ENCODE results near the gene SERTAD4.

Gene SERTAD4

DNA sequence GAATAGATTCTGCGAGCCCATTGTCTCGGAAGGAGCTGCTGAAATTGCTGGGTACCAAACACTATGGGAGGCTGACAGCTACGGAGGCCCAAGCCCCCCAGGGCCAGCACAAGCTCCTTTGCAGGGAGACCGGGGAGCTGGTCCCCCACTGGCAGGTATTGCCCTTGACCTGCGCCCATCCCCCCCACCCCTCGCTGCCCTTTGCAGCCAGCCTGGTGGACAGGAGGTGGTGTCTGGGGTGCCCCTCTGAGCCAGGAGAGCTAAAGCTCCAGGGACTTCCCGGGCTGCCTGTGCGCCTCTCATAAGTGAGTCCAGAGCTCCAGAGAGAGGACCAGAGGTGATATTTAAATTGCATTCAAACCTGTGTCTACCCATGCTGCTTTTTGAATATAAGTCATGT is 5.4 kb downstream of the SERTAD4 start:
- no peaks in the 10 kb centered on the region for H3K36me3 ChIP-seq (ENCODE audit: insufficient read depth, low read length)
- H3K4me1 ChIP-seq (ENCODE audit: insufficient read depth, low read length) = peaks cover 20% of the 10 kb centered on the region
- no peak overlapping the region for H3K9ac ChIP-seq (ENCODE audit: low read depth, low read length)
- no peaks in the 10 kb centered on the region for H3K9me3 ChIP-seq (ENCODE audit: control insufficient read depth, insufficient read depth, low read length)

DNA sequence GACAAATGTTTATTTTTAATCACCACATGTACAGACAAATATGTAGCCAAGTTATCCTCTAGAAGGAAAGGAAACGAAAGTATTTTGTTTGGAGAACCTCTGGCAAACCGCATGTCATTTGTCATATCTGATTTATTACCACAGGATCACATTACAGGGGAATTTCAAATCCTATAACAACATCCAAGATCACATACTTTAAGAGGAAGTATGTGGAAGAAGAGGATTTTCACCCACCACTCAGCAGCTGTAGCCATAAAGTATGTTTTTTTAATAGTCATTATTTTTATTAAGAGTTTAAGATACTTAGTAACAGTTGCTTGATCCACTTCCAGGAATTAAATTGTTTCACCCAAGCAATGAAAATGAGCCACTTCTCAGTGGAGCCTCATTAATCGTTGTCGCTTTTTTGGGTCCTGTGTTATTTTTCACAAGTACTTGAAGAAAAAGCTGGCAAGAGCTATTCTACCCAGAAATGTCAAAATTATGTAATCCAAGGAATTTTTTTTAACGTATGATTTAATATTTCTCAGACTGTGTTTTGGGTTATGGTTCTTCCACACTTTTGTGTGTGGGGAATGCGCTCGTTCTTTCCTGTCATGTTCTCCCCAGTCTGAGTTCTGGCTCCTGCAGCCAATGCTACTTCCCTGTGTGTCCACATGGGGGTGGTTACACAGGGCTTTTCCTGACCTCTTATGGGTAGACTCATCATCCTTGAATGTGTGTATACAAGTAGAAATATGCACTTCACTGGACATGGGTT is 6.9 kb downstream of the SERTAD4 start:
- Histone ChIP-seq H3K4me1 (ENCODE audit: insufficient read depth, low read length) (peaks cover 20% of the 10 kb centered on the region), H3K9me3 (ENCODE audit: control insufficient read depth, insufficient read depth, low read length) (no peaks in the 10 kb centered on the region), H3K9ac (ENCODE audit: low read depth, low read length) (no peak overlapping the region), H3K36me3 (ENCODE audit: insufficient read depth, low read length) (no peaks in the 10 kb centered on the region)

DNA sequence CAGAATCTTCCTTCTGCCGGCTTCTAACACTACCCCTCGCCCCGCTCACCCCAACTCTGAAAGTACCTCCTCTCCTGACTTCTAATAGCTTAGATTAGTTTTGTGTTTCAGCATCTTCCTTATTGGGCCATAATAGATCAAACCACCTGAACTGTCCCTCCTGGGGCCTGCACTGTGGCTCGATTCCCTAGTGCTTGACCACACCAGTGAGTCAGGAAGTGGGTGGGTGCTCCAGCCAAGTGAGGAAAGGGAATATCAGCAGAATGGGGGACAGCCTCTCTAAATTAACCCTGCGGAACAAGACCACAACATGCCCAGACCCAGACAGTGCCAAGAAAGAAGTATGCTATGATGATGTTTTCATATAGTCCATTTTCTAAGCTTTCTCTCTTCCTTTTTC is 8.5 kb downstream of the SERTAD4 start:
- peaks cover 19% of the 10 kb centered on the region; the same call in 1 of the 2 replicates for H3K4me1 ChIP-seq (ENCODE audit: insufficient read depth, low read length)
- no peak overlapping the region for H3K9ac ChIP-seq (ENCODE audit: low read depth, low read length)
- H3K36me3 ChIP-seq (ENCODE audit: insufficient read depth, low read length) = no peaks in the 10 kb centered on the region
- no peaks in the 10 kb centered on the region for H3K9me3 ChIP-seq (ENCODE audit: control insufficient read depth, insufficient read depth, low read length)

DNA sequence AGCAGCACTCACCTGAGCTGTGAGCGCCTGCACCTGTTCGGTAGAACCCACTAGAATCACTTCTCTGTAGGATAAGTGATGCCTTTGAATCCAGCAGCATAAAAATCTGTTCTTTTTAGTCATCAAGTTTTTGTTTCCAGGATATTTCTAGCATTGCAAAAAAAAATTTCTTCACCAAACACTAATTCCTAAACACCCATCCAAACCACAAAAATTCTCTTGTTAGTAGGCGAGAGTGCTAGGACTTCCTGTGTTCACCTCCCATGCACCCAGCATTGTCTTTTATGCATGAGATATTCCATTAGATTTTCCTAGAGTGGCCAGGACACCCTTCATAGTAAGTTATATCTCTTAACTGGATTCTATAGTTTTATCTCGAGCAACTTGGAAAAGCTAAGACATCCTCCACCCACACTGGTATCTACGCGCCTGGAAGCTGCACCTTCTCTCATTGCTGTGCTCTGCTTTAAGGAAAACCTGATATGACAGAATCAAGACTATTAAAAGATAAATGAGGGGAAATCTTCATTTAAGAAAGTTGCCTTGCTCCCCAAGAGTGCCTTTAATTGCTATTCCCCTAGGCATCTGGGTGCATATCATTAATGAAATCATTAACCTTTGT is 12.3 kb downstream of the SERTAD4 start:
- H3K4me1 ChIP-seq (ENCODE audit: insufficient read depth, low read length) = no peaks in the 10 kb centered on the region
- H3K36me3 ChIP-seq (ENCODE audit: insufficient read depth, low read length) = no peaks in the 10 kb centered on the region
- H3K9ac ChIP-seq (ENCODE audit: low read depth, low read length) = no peak overlapping the region
- no peaks in the 10 kb centered on the region for H3K9me3 ChIP-seq (ENCODE audit: control insufficient read depth, insufficient read depth, low read length)

DNA sequence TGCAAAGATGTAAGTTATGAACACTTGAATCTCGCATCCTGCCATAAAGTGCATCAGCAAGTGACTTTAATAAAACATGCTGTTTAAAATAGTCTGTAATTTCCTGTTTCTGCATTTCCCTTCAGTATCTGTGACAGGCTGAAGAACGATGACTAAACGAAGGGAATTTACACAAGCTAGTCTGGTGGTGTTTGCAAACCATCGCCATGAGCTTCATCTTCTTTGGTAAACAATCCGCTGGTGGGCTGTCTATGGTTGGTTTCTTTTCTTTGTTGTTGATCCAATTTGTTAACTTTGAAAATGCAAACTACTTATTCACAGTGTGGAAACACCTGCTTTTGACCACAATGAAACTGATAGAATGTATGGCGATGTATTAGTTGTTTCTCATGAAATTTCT is 13.9 kb downstream of the SERTAD4 start:
- Histone ChIP-seq H3K4me1 (ENCODE audit: insufficient read depth, low read length) (peaks cover 6% of the 10 kb centered on the region; the same call in 1 of the 2 replicates), H3K9ac (ENCODE audit: low read depth, low read length) (no peak overlapping the region), H3K9me3 (ENCODE audit: control insufficient read depth, insufficient read depth, low read length) (no peaks in the 10 kb centered on the region), H3K36me3 (ENCODE audit: insufficient read depth, low read length) (no peaks in the 10 kb centered on the region)

DNA sequence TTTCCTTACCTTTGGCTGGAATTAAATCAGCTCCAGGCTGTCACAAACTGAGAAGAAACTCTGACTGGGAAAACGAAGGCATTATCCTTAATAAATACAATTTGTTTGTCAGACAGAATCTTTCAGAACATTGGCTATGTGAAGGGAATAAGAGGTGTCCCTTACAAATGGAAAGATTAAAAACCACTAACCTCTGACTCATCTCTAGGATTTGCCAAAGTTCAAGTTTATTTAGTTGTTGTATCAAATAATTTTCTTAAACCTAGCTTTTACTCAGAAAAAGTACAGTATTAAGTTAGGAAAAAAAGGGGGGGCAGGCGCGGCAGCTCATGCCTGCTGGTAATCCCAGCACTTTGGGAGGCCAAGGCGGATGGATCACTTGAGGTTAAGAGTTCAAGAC is 15.7 kb downstream of the SERTAD4 start:
- no peaks in the 10 kb centered on the region for H3K36me3 ChIP-seq (ENCODE audit: insufficient read depth, low read length)
- H3K9ac ChIP-seq (ENCODE audit: low read depth, low read length) = no peak overlapping the region
- no peaks in the 10 kb centered on the region for H3K9me3 ChIP-seq (ENCODE audit: control insufficient read depth, insufficient read depth, low read length)
- H3K4me1 ChIP-seq (ENCODE audit: insufficient read depth, low read length) = peaks cover 6% of the 10 kb centered on the region; the same call in 1 of the 2 replicates

DNA sequence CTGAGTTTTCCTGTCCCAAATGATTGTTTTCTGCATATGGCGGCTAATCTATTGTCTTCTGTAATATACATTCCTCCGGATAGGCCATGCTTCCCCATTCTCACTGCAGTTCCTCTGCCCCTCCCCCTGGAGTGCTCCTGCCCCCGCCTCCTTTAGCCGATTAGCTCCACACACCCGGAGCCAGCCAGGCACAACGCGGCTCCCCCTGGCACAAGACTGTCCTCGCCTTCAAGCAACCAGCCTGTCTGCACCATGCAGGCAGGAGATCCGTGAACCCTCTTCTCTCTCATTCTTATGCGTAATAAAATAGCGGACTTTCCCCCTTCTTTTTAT is 18.0 kb downstream of the SERTAD4 start:
- H3K4me1 ChIP-seq (ENCODE audit: insufficient read depth, low read length) = peaks cover 6% of the 10 kb centered on the region; the same call in 1 of the 2 replicates
- peak overlapping the region; percentile 72 for H3K9ac ChIP-seq (ENCODE audit: low read depth, low read length)
- no peaks in the 10 kb centered on the region for H3K9me3 ChIP-seq (ENCODE audit: control insufficient read depth, insufficient read depth, low read length)
- no peaks in the 10 kb centered on the region for H3K36me3 ChIP-seq (ENCODE audit: insufficient read depth, low read length)

DNA sequence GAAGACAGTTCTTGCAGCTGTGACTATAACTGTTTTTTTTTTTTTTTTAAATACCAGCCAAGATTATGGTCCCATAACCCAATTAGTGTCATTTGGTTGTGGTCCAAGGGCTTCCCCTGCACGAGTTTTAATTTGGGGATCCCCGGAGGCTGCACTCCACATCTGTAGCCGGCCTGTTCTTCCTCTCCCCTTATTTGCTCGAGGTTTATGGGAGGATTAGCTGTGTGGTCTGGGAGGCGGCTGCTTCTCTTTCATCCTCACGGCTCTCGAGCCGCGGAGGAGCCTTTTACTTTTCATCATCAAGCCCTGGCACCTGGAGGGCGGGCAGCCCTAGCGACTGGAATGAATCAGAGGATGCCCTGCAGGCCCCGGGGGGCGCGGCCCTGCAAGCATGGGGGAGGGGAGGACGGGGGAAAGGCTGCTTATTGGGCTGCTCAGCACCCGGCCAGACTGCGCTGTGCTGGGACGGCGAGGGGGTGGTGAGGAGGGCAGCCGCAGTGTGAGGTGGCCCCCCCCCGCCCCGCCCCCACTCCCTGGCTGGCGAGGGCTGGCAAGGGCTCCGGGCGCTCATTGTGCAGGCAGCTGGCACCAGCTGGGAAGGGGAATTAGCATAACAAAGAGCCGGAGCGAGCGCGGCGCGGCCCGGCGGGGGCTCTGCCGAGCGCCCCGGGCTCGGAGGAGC is 18.5 kb downstream of the SERTAD4 start:
- Histone ChIP-seq H3K4me1 (ENCODE audit: insufficient read depth, low read length) (peaks cover 6% of the 10 kb centered on the region; the same call in 1 of the 2 replicates), H3K36me3 (ENCODE audit: insufficient read depth, low read length) (no peaks in the 10 kb centered on the region), H3K9me3 (ENCODE audit: control insufficient read depth, insufficient read depth, low read length) (no peaks in the 10 kb centered on the region), H3K9ac (ENCODE audit: low read depth, low read length) (peak overlapping the region; percentile 72)

DNA sequence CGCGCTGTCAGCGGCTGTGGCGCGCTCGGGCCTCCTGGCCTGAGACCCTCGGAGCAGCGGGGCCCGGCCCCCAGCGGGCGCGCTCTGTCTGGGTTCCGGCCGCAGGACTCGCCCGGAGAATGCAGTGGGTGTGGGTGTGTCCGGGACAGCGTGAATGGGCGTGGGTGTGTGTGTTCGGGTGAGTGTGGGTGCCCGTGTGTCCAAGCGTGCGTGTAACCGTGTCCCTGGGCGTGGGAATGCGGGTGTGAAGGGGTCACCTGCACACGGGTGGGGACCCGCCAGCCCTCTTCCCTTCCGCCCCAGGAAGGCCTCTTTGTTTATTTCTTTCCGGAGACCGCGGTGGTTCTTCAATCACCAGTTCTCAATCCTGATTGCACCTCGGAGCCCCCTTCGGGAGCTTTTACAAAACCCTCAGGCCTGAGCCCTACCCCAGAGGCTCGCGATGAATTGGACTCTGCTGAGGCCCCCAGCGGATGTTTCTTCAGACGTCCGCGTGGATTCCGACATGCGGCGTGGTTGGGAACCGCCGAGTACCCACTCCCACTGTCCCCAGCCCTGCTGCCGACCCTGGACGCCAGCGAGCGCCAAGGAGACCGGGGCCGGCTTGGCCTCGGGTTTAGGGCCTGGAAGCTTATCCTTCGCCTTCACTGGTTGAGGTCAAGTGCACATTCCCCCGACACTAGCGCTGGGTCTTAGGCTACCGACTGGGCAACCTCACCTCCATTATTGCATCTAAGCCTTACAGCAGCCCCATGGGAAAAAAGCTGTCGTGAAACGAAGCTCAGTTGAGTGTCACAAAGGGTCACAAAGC is 19.3 kb downstream of the SERTAD4 start:
- Histone ChIP-seq H3K36me3 (ENCODE audit: insufficient read depth, low read length) (no peaks in the 10 kb centered on the region), H3K9me3 (ENCODE audit: control insufficient read depth, insufficient read depth, low read length) (no peaks in the 10 kb centered on the region), H3K4me1 (ENCODE audit: insufficient read depth, low read length) (peaks cover 6% of the 10 kb centered on the region; the same call in 1 of the 2 replicates), H3K9ac (ENCODE audit: low read depth, low read length) (peak overlapping the region; percentile 72)

DNA sequence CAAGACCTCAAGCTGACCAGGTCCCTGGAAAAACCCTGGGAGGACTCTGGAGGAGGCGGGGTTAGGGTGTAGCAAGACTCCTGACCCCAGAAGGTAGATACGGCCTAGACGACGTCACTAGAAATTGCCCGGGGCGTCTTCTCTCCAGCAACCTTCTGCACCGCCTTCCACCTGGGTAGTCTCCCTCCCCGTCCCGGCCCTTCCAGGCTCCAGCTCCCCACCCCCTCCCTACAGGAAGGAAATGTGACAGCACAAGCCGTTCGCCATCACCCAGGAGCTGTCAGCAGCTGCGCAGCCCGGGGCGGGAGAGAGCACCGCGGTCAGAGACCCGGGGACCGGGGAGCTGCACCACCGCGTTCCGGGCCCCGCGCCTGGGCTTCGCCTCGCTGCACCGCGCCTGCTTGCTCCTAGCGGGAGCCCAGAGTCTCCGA is 20.0 kb downstream of the SERTAD4 start:
- Histone ChIP-seq H3K4me1 (ENCODE audit: insufficient read depth, low read length) (peaks cover 6% of the 10 kb centered on the region; the same call in 1 of the 2 replicates), H3K9ac (ENCODE audit: low read depth, low read length) (peak overlapping the region; percentile 72; the same call in 1 of the 2 replicates), H3K36me3 (ENCODE audit: insufficient read depth, low read length) (no peaks in the 10 kb centered on the region), H3K9me3 (ENCODE audit: control insufficient read depth, insufficient read depth, low read length) (no peaks in the 10 kb centered on the region)

DNA sequence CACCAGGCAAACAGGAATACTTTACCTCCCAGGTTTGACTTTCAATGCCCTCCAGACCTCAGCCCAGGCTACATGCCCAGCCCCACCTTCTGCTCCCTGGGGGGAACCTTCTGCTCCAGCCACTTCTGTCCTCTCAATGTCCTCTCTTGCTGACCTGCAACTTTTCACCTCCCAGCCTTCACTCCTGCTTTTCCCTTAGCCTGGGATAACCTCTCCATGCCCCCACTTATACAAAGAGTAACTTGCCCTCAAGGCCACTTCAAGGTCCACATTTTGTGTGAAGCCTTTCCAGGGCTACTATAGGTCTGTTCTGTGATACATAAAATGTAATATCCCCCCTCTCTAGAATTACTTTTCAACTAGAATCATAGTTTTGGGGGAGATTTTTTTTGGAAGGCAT is 21.7 kb downstream of the SERTAD4 start:
- no peak overlapping the region for H3K9ac ChIP-seq (ENCODE audit: low read depth, low read length)
- no peaks in the 10 kb centered on the region for H3K9me3 ChIP-seq (ENCODE audit: control insufficient read depth, insufficient read depth, low read length)
- peaks cover 6% of the 10 kb centered on the region; the same call in 1 of the 2 replicates for H3K4me1 ChIP-seq (ENCODE audit: insufficient read depth, low read length)
- no peaks in the 10 kb centered on the region for H3K36me3 ChIP-seq (ENCODE audit: insufficient read depth, low read length)

DNA sequence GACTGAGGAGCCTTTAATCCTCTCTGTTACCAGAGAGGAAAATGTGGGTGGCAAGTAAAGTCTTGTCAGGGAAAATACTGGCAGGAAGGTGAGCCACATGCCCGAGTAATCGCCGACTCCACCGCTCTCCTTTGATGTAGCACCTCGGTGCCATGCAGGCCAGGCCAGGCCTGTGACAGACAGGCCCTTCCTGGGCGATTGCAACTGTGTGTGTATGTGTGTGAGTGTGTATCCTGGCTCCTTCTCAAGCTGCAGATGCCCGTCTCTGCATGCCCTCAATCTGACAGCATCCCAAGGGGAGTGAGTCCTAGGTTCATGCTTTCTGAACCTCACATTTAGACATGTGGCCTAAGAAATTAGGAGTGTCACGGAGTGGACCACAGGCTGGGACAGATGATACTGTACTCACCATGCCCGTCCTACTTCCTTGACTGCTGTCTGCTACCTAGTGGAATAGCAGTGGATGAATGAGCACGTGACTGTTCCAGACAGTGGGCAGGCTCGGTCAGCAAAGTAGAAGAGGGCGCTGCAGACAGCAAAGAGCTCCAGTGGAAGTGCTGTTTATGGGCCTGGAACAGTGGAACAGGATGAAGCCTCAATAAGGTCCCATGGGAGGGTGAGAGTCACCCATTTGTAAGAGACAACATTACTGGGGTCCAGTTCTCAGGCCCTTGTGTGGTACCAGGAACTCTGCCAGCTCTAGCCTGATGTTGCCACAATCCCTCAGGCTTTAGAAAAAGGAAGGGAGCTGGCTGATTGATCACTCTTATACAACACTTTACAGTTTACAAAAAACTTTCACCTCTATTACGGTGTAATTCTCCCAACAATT is 25.3 kb downstream of the SERTAD4 start:
- no peaks in the 10 kb centered on the region for H3K4me1 ChIP-seq (ENCODE audit: insufficient read depth, low read length)
- H3K36me3 ChIP-seq (ENCODE audit: insufficient read depth, low read length) = no peaks in the 10 kb centered on the region
- no peaks in the 10 kb centered on the region for H3K9me3 ChIP-seq (ENCODE audit: control insufficient read depth, insufficient read depth, low read length)
- no peak overlapping the region for H3K9ac ChIP-seq (ENCODE audit: low read depth, low read length)

DNA sequence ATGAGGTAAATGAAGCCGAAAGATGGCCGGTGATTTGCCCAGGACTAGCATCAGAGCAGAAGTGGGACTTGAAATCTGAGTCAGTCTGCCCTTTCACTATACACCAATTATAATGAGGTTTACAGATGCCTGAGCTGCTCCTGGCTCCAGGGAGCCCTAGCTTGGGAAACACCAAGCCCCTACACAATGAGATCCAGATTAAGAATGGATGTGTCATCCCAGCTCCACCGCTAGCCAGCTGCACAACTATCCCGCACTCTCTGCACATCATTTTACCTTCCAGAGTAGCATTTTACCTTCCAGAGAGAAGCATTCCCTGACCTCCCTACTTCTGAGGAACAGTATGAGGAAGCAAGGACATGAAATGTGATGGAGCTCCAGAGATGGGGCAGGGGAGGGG is 27.0 kb downstream of the SERTAD4 start:
- no peaks in the 10 kb centered on the region for H3K9me3 ChIP-seq (ENCODE audit: control insufficient read depth, insufficient read depth, low read length)
- H3K4me1 ChIP-seq (ENCODE audit: insufficient read depth, low read length) = no peaks in the 10 kb centered on the region; the same call in none of the 2 replicates
- H3K36me3 ChIP-seq (ENCODE audit: insufficient read depth, low read length) = no peaks in the 10 kb centered on the region
- no peak overlapping the region for H3K9ac ChIP-seq (ENCODE audit: low read depth, low read length)

Measured in ES-I3 (cell line).